ENCODE measurements around the gene HLTF.
"Not testable (repeated sequence)": the region's sequence is repeated elsewhere in the genome, so short reads cannot be mapped to it uniquely, and the experiment has no call there.

Gene HLTF, protein sequence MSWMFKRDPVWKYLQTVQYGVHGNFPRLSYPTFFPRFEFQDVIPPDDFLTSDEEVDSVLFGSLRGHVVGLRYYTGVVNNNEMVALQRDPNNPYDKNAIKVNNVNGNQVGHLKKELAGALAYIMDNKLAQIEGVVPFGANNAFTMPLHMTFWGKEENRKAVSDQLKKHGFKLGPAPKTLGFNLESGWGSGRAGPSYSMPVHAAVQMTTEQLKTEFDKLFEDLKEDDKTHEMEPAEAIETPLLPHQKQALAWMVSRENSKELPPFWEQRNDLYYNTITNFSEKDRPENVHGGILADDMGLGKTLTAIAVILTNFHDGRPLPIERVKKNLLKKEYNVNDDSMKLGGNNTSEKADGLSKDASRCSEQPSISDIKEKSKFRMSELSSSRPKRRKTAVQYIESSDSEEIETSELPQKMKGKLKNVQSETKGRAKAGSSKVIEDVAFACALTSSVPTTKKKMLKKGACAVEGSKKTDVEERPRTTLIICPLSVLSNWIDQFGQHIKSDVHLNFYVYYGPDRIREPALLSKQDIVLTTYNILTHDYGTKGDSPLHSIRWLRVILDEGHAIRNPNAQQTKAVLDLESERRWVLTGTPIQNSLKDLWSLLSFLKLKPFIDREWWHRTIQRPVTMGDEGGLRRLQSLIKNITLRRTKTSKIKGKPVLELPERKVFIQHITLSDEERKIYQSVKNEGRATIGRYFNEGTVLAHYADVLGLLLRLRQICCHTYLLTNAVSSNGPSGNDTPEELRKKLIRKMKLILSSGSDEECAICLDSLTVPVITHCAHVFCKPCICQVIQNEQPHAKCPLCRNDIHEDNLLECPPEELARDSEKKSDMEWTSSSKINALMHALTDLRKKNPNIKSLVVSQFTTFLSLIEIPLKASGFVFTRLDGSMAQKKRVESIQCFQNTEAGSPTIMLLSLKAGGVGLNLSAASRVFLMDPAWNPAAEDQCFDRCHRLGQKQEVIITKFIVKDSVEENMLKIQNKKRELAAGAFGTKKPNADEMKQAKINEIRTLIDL

DNA sequence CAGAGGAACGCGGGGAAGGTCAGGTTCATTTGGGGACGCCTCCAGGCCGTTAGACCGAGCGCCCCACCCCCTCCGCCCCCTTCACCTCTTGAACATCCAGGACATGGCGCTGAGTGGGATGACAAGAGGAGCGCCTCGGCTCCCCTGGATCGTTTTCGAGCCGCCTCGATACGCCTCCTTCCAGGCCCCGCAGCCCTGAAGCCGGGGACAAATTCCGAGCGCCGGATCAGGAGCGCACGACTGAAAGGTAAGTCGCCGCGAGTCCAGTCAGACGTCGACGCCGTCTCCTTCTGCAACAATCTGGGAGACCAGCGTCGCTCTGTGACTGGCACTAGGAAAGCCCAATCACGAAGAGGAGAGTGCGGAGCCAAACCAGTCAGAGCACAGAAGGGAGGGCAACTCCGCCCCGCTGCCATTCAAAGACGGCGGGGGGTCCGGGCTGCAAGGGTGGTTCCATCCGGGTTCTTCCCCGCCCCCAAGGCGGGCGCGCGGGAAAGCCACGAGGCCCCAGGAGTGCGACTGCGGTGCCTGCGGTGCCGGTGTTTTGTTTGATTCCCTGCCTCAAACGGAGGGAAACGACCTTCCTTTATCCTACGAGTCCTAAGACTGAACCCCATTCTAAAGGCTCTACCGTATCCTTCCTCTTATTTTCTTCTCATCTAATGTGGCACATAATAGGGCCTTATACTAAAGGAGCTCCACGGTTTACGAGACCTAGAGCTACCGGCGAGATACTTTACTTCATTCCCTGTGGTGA is at the start of gene HLTF:
Gene HLTF, minus strand, starts transcription at position 302 of the 757 bp plus-strand sequence. Its CDS starts 197 bp downstream, at position 105.
- DNase-seq = peak; percentile 97

DNA sequence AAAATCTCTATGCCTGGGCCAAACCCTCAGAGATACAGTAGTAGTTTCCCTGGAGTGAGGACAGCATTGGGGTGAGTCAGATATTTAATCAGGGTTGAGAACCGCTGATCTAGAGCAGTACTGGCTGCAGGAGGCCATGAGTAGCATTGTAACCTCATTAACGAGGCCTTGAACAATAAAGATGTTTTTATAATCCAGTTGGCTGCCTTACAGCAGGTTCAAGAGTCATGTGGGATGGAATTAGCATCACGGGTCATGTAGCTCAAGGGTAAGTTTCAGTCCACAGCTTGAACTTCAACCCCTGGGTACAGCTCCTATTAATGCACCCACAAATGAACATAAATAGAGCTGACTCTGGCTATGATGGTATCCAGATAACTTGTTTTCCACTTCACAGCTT is 48.2 kb upstream of the HLTF start:
- DNase-seq = no peak

DNA sequence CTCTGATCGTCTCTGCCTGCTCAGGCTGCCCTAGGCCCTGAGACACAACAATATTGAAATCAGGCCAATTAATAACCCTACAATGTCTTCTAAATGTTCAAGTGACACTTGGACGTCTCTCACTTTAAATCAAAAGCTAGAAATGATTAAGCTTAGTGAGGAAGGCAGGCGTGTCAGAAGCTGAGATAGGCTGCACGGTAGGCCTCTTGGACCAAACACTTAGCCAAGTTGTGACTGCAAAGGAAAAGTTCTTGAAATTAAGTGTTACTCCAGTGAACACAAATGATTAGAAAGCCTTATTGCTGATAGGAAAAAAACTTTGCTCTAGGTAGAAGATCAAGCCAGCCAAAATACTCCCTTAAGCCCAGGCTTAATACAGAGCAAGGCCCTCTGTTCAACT is 45.3 kb upstream of the HLTF start:
- DNase-seq = no peak

DNA sequence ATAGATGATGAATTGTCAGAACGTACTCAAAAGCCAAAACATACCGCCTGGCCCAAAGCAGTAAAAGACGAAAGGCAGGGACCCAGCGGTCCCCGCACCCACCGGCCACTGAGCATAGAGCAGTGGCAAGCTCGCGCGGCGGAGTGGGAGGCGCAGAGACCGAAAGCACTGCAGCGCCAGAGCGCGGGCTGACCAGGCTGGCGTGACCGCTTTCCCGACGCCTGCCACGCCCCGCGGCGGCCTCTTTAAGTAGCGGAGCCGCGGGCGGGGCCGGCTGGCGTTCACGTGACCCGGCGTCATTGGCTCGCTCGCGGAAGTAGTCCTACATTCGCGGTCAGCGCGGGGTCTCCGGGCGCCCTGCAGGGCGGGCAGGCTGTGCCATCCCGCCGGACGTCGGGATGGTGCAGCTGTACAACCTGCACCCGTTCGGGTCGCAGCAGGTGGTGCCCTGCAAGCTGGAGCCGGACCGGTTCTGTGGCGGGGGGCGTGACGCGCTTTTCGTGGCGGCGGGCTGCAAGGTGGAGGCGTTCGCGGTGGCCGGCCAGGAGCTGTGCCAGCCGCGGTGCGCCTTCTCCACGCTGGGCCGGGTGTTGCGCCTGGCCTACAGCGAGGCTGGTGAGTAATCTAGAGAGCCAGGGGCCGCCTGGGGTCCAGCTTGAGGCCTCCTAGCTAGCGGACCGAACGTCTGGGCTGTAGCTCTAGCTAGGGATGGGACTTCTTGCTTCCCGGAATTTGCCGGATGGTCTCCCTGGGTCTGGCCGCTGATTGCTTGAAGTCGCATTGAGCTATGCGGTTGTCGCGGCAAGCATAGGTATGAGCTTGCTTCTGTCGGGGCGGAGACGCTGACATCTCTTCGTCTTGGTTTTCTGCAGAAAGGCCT is 43.2 kb upstream of the HLTF start, which contains the start of gene HPS3:
Gene HPS3, plus strand, starts transcription at position 313 of the 880 bp plus-strand sequence. Its CDS starts 86 bp downstream, at position 399.
- peak; percentile 71 for DNase-seq

DNA sequence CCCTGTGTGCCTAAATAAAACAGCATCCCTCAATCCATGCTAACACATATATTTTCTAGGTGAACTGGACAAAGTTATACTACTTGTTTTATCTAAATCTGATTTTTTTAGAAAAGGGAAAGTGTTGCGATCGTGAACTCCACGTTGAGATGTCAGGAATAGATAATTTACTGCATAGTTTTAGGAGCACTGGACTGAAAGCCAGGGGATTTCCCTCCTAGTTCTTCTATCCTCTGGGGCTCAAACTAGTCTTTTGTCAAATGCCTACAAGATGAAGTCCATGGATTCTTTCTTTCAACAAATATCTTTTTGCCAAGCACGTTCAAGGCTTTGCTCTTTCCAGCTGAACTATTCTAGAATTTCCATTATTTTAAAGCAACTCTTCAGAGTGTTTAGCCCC is 42.5 kb upstream of the HLTF start:
- DNase-seq = no peak

DNA sequence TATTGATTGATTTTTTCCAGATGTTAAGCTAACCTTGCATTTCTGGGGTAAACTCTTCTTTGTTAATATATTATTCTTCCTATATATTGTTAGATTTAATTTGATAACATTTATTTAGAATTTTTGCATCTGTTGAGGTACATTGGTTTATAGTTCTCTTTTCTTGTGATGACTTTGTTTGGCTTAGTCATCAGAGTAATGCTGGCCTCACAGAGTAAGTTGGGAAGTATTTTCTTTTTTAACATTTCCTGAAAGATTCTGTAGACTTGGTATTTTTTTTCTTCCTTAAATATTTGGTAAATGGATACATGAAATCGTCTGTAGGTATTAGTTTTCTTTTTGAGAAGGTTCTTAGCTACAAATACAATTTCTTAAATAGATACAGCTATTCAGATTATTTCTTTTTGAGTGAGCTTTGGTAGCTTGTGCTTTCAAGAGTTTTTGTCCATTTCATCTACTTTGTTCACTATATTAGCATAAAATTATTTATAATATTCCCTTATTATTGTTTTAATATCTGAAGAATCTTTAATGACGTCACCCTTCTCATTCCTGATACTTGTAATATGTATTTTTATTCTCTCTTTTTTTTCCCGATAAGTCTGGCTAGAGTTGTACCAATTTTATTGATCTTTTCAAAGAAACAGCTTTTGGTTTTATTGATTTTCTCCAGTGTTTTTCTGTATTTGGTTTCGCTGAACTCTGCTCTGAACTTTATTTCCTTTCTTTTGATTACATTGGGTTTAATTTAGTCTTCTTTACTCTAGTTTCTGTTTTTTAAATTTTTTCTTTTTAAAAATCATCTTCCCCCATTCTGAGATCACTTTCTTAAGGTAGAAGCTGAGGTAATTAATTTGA is 36.6 kb upstream of the HLTF start:
- DNase-seq = no peak

DNA sequence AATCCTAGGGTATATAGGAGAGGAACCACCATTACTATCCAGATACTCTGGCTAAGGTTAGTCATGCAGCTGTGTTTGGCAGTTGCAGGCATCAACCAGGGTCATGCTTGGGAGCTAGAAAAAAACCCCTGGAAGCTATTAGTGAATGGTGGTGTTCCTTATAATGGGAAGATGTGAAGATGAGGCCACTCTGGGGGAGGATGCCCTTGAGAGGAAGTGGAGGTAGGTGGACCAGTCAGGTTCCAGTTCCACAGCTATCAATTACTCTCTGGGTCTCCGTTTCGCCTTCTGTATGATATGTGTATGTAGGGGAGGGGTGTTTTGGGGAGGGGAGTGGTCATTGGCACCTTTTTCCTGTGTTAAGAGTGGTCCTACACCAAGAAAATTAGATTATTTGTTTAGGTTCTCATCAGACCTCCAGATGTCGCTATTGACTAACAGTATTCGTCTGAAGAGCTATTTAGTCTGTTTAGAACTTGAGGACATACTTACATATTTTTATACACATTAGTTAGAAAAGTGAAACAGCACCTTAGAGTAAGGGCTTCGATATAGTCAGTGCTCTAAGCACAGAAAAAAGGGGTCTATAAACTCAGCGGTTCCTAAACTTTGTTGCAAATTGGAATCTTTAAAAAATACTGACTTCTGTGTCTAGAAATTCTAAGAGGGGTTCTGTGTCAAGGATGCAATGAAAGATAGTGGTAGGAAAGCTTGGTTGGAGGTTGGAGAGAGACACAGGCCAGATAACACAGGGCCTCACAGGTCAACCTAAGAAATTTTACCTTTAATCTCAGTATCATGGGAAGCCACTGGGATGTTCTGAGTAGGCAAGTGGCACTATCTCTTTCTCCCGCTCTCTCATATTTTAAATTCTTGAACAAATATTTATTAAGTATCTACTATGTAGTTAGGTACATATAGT is 34.0 kb upstream of the HLTF start:
- peak; percentile 26 for DNase-seq

DNA sequence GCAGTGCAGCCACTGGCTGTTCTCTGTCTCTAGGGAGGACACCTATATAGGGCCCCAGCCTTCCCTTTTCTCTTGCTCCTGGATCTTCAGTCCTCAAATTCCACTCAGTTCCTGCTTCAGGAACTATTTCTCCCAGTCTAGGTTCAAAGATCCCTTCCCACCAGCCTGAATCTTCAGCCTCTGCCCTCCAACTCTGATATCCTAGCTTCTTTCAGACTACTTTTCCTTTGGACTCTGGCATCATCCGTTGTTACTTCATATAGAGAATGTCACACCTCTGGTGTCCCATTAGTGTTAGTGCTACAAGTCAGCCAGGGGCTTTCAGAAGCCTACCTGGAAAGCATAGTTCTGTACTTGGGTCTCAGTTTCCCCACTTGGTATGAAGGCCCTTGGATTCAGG is 33.1 kb upstream of the HLTF start:
- no peak for DNase-seq

DNA sequence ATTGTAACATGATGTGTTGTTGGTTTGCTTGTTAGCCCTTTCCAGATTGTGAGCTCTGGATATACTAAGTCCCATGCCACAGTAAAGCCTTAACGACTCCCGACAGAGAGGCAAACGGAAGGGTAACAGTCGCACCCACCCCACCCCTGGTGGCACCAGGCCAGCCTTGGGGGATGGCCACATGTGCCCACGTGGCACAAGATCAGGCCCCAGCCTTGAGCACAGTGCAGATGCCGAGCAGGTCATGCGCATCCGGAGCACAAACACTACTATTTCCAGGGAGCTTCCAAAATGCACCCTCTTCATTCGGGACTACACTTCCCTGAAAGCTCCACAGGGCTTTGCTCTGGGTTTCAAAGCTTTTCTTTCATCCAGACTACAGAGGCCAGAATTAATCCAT is 32.4 kb upstream of the HLTF start:
- no peak for DNase-seq

DNA sequence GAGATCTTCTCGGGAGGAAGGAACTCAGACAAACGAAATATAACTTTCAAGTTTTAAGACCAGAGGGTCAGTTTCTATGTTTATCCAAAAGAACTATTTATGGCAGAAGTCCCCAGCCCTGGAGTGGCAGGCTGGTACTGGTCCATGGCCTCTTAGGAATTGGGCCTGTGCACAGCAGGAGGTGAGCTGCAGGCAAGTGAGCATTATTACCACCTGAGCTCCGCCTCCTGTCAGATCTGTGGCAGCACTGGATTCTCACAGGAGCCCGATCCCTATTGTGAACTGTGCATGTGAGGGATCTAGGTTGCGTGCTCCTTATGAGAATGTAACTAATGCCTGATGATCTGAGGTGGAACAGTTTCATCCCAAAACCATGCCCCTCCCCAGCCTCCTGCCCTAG is 28.8 kb upstream of the HLTF start:
- no peak for DNase-seq

DNA sequence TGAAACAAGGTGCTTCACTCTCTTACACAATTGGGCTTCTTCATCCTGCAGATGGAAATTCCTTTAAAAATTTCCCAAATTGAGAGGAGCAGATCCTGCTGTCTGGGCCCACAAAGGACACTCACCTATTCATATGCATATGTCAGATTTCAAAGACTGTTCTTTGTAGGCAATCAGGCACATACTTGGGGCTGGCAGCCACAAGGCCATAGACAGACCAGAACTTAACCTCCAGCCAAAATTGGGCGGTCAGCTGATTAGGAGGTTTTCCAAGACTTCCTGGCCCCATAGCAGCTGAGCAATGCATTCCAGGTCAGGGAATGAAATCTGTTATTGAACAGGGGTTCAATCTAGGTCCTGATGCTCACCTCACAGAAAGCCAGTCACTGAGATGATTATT is 28.1 kb upstream of the HLTF start:
- DNase-seq = no peak

DNA sequence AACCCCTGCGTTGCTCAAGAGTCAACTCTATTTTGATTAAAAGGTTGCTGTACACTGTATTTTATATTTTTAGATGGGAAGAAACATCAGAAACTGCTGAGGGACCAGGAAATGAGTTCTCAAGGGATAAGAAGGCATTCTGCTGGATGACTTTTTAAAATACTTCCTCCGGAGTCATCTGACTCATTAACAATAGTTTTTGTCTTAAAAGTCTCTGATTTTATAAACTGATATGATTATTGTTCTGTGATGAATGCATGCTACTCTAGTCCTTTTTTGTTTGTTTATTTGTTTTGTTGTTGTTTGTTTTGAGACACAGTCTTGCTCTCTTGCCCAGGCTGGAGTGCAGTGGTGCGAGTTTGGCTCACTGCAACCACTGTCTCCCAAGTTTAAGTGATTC is 18.2 kb upstream of the HLTF start:
- no peak for DNase-seq

DNA sequence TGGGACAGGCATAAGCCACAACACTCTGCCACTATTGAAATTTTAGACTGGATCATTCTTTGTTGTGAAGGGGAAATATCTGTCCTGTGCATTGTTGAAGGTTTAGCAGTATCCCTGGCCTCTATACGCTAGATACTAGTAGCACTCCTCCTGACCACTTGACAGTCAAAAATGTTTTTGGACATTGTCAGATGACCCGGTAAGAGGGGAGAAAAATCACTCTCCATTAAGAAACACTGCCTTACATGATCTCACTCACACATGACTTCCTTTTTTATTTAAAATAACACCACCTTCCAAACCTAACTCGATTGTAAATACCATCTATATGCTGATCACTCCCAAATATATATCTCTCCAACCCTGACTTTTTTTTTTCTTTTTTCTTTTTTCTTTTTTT is 15.3 kb upstream of the HLTF start:
- no peak for DNase-seq

DNA sequence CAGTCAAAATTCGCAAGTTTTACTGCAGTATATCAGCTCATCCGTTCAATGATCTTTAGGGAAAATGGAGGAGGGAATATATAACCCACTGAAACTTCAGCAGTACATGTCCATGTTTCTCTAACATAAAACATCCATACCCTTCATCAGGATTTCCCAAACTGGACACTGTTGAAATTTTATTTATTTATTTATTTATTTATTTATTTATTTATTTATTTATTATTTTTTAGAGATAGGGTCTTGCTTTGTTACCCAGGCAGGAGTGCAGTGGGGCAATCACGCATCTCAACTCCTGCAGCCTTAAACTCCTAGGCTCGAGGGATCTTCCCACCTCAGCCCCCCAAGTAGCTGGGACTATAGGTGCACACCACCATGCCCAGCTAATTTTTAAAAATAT is 14.8 kb upstream of the HLTF start:
- DNase-seq = no peak

DNA sequence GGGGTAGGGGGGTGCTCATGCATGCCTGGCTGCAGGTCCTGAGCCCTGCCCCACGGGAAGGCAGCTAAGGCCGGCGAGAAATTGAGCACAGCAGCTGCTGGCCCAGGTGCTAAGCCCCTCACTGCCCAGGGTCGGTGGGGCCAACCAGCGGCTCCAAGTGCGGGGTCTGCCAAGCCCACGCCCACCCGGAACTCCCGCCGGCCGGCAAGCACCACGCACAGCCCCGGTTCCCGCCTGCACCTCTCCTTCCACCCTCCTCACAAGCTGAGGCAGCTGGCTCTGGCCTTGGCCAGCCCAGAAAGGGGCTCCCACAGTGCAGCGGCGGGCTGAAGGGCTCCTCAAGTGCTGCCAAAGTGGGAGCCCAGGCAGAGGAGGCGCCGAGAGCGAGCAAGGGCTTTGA is 11.7 kb upstream of the HLTF start:
- not testable (repeated sequence) for DNase-seq

DNA sequence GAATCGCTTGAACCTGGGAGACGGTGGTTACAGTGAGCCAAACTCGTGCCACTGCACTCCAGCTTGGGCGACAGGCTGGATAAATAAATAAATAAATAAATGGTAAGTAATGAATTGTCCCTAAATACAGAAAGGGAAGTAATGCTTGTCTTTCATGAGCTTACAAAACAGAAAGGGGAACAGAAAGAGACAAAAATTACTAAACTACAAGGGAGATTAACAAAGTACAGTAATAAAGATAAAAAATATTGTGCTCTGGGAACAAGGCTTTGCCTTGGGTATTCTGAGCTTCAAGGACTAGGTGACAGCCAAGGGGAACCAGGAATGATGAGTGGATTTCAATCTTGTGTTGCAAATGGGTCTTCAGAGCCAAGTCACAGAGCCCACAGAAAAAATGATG is 9.2 kb upstream of the HLTF start:
- no peak for DNase-seq

DNA sequence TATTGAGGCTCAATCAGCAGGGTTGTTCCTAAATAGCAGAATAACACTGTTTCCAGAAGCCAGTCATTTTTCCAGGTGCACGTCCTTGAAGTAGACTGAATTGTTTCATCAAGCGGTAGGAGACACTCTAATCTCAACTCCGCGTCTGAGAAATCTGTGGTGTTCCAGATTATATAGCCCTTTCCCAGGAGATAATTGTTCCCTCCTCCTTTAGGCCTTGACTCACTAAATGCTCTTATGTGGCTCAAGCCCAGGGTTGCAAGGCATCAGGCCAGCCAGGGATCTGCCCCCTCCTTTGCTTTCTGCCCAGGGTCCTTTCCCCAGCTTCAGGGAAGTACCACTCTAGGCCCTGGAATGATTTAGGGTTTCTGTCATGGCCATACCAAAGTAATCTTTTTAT is 5.7 kb upstream of the HLTF start:
- DNase-seq = no peak

DNA sequence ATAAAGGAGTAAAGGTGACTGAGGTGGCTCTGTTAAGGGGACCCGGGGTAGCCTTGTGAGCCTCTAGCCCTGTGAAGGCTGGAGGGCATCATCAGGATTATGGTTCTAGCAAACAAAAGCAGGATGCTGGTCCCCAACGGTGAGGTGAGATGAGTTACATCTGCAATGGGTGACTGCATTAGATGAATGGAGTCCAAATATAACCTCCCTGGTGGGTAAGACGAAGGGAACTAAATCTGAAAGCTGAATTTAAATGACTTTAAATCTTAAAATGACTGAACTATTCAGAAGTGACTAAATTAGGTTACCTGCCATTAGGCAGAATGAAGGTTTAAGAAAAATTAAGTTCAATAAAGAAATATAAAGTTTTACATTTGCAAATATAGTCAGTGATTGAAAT is 4.6 kb upstream of the HLTF start:
- no peak for DNase-seq

DNA sequence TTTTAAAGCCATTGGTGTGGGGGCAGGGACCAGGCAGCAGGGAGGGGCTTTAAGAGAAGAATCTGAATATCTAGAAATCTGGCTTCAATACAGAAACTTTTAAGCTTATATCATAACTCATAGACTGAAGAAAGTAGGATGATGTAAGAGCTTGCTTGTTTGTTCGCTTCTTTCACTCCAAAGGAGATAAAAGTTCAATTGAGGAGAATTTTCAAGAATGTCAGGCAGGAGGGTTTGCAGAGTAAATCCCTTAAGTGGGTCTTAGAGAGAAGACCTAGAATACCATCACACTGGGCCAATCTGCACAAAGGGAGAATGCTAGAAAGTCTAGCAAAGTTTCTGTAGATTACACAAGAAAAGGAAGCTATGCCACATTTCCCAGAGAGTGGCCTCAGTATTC is 4.1 kb upstream of the HLTF start:
- DNase-seq = no peak

DNA sequence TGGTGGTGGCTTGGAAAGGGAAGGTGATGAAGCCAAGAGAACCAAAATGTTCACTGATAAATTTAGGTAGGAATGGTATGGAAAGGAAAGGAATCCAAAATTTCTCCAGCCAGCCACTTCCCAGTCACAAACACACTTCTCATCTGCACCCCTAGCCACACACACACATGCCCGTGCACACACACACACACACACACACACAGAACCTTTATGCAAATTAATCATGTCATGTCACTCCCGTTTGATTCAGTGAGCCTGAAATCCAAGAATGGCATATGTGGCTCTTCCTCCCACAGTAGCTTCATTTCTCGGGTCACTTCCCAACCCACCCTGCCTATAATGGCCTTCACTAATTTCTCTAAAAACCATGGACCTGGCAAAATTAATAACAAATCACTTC is 3.1 kb upstream of the HLTF start:
- DNase-seq = no peak
